SH-SY5Y (cell line): Measurements from ENCODE around the gene MADD.

Source experiments
- GATA2 ChIP-seq: IDR thresholded peaks from 2 replicates; pipeline ENCODE4 v1.6.1; 2011; ENCODE audit warnings: mild to moderate bottlenecking, low read depth, low read length
- GATA3 ChIP-seq: IDR thresholded peaks from 2 replicates; pipeline ENCODE4 v1.6.1; 2011; ENCODE audit warnings: low read depth, mild to moderate bottlenecking, low read length, moderate library complexity

MADD gene

GRCh38 chr11:47355283-47356128, 85.6 kb downstream of the MADD start:
- TF ChIP-seq GATA3 (no peak), GATA2 (no peak)

- TF ChIP-seq GATA3 (no peak), GATA2 (no peak)
These were observed 86.4 kb downstream of the MADD start for GRCh38 chr11:47356129-47356997.

- no peak for TF ChIP-seq GATA3
- TF ChIP-seq GATA2 = no peak
These were observed 87.0 kb downstream of the MADD start for GRCh38 chr11:47356998-47357329.

GRCh38 chr11:47357985-47358730, 88.2 kb downstream of the MADD start:
- no peak for TF ChIP-seq GATA2
- TF ChIP-seq GATA3 = no peak

- TF ChIP-seq GATA2 (no peak), GATA3 (no peak)
These were observed 88.8 kb downstream of the MADD start for GRCh38 chr11:47358731-47359051.

- TF ChIP-seq GATA2 = no peak
- no peak for TF ChIP-seq GATA3
These were observed 89.2 kb downstream of the MADD start for GRCh38 chr11:47359162-47359561.

GRCh38 chr11:47359586-47359985, 89.7 kb downstream of the MADD start:
- no peak for TF ChIP-seq GATA3
- TF ChIP-seq GATA2 = no peak

- TF ChIP-seq GATA2 (no peak), GATA3 (no peak)
These were observed 90.4 kb downstream of the MADD start for GRCh38 chr11:47360341-47360740.

GRCh38 chr11:47361419-47361818, 91.5 kb downstream of the MADD start:
- TF ChIP-seq GATA3 (no peak), GATA2 (no peak)

- TF ChIP-seq GATA2 = no peak
- TF ChIP-seq GATA3 = no peak
These were observed 96.1 kb downstream of the MADD start for GRCh38 chr11:47366020-47366490.

- TF ChIP-seq GATA3 (no peak), GATA2 (no peak)
These were observed 99.7 kb downstream of the MADD start for GRCh38 chr11:47369676-47370075.

GRCh38 chr11:47372422-47372821, 102.5 kb downstream of the MADD start:
- no peak for TF ChIP-seq GATA3
- TF ChIP-seq GATA2 = no peak

- TF ChIP-seq GATA3 = no peak
- no peak for TF ChIP-seq GATA2
These were observed 104.2 kb downstream of the MADD start for GRCh38 chr11:47373876-47374719.
